Measurements from ENCODE around the gene SLC6A16. TPM values are rescaled to one million over a fixed set of nuclear protein-coding genes. Genes with fewer than 3 reads are reported as not detected.

Gene SLC6A16
- total RNA-seq, 1 experiment from 2014 or later = 3.2 TPM

- Histone ChIP-seq H3K9me3 (ENCODE audit: control insufficient read depth, low read depth, low read length) (no peaks in the 10 kb centered on the region), H3K56ac (ENCODE audit: insufficient read length, low read depth, low read length) (no peak overlapping the region), H3K18ac (ENCODE audit: insufficient read length, low read depth, low read length) (no peak overlapping the region), H4K20me1 (ENCODE audit: control insufficient read depth, insufficient read depth, insufficient read length) (no peaks in the 10 kb centered on the region), H2BK120ac (ENCODE audit: low read depth, low read length, poor library complexity, severe bottlenecking) (no peak overlapping the region), H2BK5ac (ENCODE audit: insufficient read length, low read length) (no peak overlapping the region), H3K27me3 (ENCODE audit: insufficient read depth, low read length) (peaks cover 3% of the 10 kb centered on the region; the same call in 1 of the 2 replicates), H3K9ac (ENCODE audit: extremely low read depth, insufficient read length, low read length) (no peak overlapping the region), H2BK20ac (ENCODE audit: low read depth, low read length, poor library complexity, severe bottlenecking) (no peak overlapping the region), H3K27ac (ENCODE audit: insufficient read length, low read depth, low read length) (no peak overlapping the region), H3K4me1 (ENCODE audit: insufficient read depth, low read length) (0 out of 2 replicates have a peak, but pooled peaks cover 2% of the 10 kb centered on the region), H2AFZ (ENCODE audit: low read length) (no peak overlapping the region), H3K4me2 (ENCODE audit: insufficient read depth, insufficient read length, low read length) (no peak overlapping the region), H3K14ac (ENCODE audit: insufficient read depth, low read length) (no peak overlapping the region), H3T11ph (ENCODE audit: low read length) (no peak overlapping the region), H2BK12ac (ENCODE audit: insufficient read length, low read depth, low read length) (no peak overlapping the region), H4K5ac (ENCODE audit: insufficient read length, low read depth, low read length) (no peak overlapping the region), H4K8ac (replicated peaks; ENCODE audit: insufficient read length, low read depth, low read length) (no peak overlapping the region), H3K23me2 (ENCODE audit: insufficient read length, low read depth, low read length, poor library complexity, severe bottlenecking) (peaks cover 12% of the 10 kb centered on the region), H3K79me1 (ENCODE audit: insufficient read depth, low read depth, low read length, poor library complexity, severe bottlenecking) (no peaks in the 10 kb centered on the region), H2AK5ac (ENCODE audit: insufficient read length, low read length) (no peak overlapping the region), H3K23ac (ENCODE audit: insufficient read length, low read depth, low read length) (no peak overlapping the region), H3K79me2 (ENCODE audit: insufficient read depth, low read length) (no peaks in the 10 kb centered on the region), H3K4ac (ENCODE audit: low read depth, low read length) (no peak overlapping the region), H4K91ac (ENCODE audit: insufficient read length, low read depth, low read length) (no peak overlapping the region), H2BK15ac (ENCODE audit: low read depth, low read length) (no peak overlapping the region)
- Mint-ChIP-seq H3K36me3 (ENCODE audit: insufficient read depth in 1 of 3, low read depth in 3 of 3) (peaks cover 46 to 77% (median 72%) of the 10 kb centered on the region in 3 experiments), H3K9me3 (peaks cover 0 to 3% of the 10 kb centered on the region in 2 experiments; a peak in 2 of 5 replicates), H3K4me1 (peaks cover 17 to 27% of the 10 kb centered on the region in 2 experiments), H3K27me3 (ENCODE audit: low read depth) (peaks cover 13% of the 10 kb centered on the region), H3K27ac (peak overlapping the region in 1 of 3 experiments; percentile 5; a peak in 1 of 7 replicates), H3K4me3 (no peak overlapping the region)
- WGBS (ENCODE audit: extremely low coverage, insufficient read length, low lambda C conversion rate) = no CpG with 5 or more reads among the region's 11 CpGs
- TF ChIP-seq CTCF (conservative IDR thresholded peaks at IDR 0.05) = no peak
- no peak for DNase-seq
Measured at GRCh38 chr19:49342291-49342721, 17.3 kb upstream of the SLC6A16 start.
